ENCODE results near the gene ITM2C.

DNA sequence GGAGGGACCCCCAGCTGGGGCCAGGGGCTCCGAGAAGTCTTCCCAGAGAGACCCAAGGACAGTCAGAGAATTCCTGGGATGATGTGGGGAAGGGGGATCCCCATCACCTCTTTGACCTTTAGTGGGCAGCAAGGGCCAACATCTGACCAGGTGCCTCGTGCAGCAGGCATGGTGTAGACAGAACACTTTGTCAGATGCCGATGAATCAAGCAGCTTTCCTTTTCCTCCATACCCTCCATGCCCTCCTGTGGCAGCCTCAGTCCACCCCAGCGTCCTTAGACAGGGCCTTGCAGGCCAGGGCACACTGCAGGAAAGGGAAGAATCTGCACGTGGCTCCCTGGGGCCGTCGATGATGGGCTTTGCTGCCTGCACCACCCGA is 34.0 kb downstream of the ITM2C start:
- TF ChIP-seq SOX5 (CRISPR knock-in tag; IDR thresholded peaks at IDR 0.05; ENCODE audit: borderline replicate concordance) (no peak), ZNF496 (CRISPR knock-in tag; IDR thresholded peaks at IDR 0.05; ENCODE audit: insufficient replicate concordance) (no peak)
